Mesenchymal stem cell (in vitro differentiated cells and primary cell): ENCODE results near the gene PFKFB4.

Source experiments
- DNase-seq: peaks from one replicate; pipeline ENCODE4 v3.0.0-alpha.2; 2013
- H2AFZ ChIP-seq: one replicate; pipeline ENCODE4 v1.6.1; 2013; ENCODE audit warnings: low read depth, mild to moderate bottlenecking, control low read depth, inconsistent platforms, low read length, moderate library complexity
- H2AK5ac ChIP-seq: 2 replicates; pipeline ENCODE4 v1.6.1; 2013; ENCODE audit warnings: low read length, moderate library complexity, mild to moderate bottlenecking, inconsistent platforms; ENCODE audit not compliant: severe bottlenecking
- H2BK120ac ChIP-seq: one replicate; pipeline ENCODE4 v1.6.1; 2013; ENCODE audit warnings: low read depth, mild to moderate bottlenecking, inconsistent platforms, low read length, moderate library complexity
- H2BK12ac ChIP-seq, 2 experiments: one replicate each; pipeline ENCODE4 v1.6.1; 2013; ENCODE audit warnings: inconsistent platforms in 2 of 2, low read length in 2 of 2, mild to moderate bottlenecking in 2 of 2, moderate library complexity in 2 of 2, control low read depth in 1 of 2
- H2BK15ac ChIP-seq: one replicate; pipeline ENCODE4 v1.6.1; 2013; ENCODE audit warnings: mild to moderate bottlenecking, low read depth, inconsistent platforms; ENCODE audit not compliant: poor library complexity, severe bottlenecking
- H2BK5ac ChIP-seq: 2 replicates; pipeline ENCODE4 v1.6.1; 2013; ENCODE audit warnings: low read depth, mild to moderate bottlenecking, low read length, control low read depth, inconsistent platforms; ENCODE audit not compliant: poor library complexity, severe bottlenecking
- H3K14ac ChIP-seq, 2 experiments: one replicate each; pipeline ENCODE4 v1.6.1; 2013; ENCODE audit warnings: inconsistent platforms in 2 of 2, low read length in 2 of 2, control low read depth in 1 of 2, mild to moderate bottlenecking in 1 of 2, moderate library complexity in 1 of 2
- H3K18ac ChIP-seq, 2 experiments: one replicate each; pipeline ENCODE4 v1.6.1; 2013; ENCODE audit warnings: inconsistent platforms in 2 of 2, low read length in 2 of 2, control low read depth in 1 of 2, low read depth in 1 of 2, mild to moderate bottlenecking in 1 of 2
- H3K23ac ChIP-seq, 2 experiments: one replicate each; pipeline ENCODE4 v1.6.1; 2013; ENCODE audit warnings: inconsistent platforms in 2 of 2, low read length in 2 of 2, mild to moderate bottlenecking in 2 of 2, moderate library complexity in 2 of 2, control low read depth in 1 of 2
- H3K27ac ChIP-seq: 2 replicates; pipeline ENCODE4 v1.5.1; 2013; ENCODE audit warnings: mild to moderate bottlenecking, moderate library complexity, low read length, control low read depth, inconsistent platforms; ENCODE audit not compliant: poor library complexity, severe bottlenecking
- H3K27me3 ChIP-seq, 2 experiments: 2 replicates each; pipeline versions ENCODE4 v1.6.1 to v1.7.0; 2013; ENCODE audit warnings: low read length in 2 of 2, mild to moderate bottlenecking in 2 of 2, moderate library complexity in 2 of 2, control low read depth in 1 of 2, inconsistent platforms in 1 of 2; ENCODE audit not compliant: control insufficient read depth in 1 of 2, insufficient read depth in 1 of 2
- H3K36me3 ChIP-seq, 2 experiments: 2 replicates each; pipeline versions ENCODE4 v1.6.1 to v1.7.0; 2013; ENCODE audit warnings: low read length in 2 of 2, control low read depth in 1 of 2, inconsistent platforms in 1 of 2, low read depth in 1 of 2, mild to moderate bottlenecking in 1 of 2; ENCODE audit not compliant: insufficient read depth in 2 of 2, control insufficient read depth in 1 of 2
- H3K4ac ChIP-seq, 2 experiments: one replicate each; pipeline ENCODE4 v1.6.1; 2013; ENCODE audit warnings: inconsistent platforms in 2 of 2, low read length in 2 of 2, mild to moderate bottlenecking in 2 of 2, moderate library complexity in 2 of 2, control low read depth in 1 of 2, low read depth in 1 of 2
- H3K4me1 ChIP-seq: 2 replicates; pipeline ENCODE4 v1.6.1; 2013; ENCODE audit warnings: low read depth, low read length, control low read depth; ENCODE audit not compliant: control insufficient read depth, insufficient read depth
- H3K4me2 ChIP-seq: 2 replicates; pipeline ENCODE4 v1.6.1; 2013; ENCODE audit warnings: low read length, mild to moderate bottlenecking, inconsistent platforms; ENCODE audit not compliant: poor library complexity, severe bottlenecking
- H3K4me3 ChIP-seq, 2 experiments: 2 replicates each; pipeline versions ENCODE4 v1.5.1 to v1.7.0; 2013; ENCODE audit warnings: low read length in 2 of 2, mild to moderate bottlenecking in 2 of 2, control low read depth in 1 of 2, low read depth in 1 of 2; ENCODE audit not compliant: insufficient read depth in 1 of 2
- H3K79me1 ChIP-seq: replicated peaks from 2 replicates; pipeline ENCODE4 v1.6.1; 2013; ENCODE audit warnings: mild to moderate bottlenecking, control low read depth, low read length, inconsistent platforms; ENCODE audit not compliant: poor library complexity, severe bottlenecking
- H3K9ac ChIP-seq: 2 replicates; pipeline ENCODE4 v1.7.0; 2013; ENCODE audit warnings: mild to moderate bottlenecking, low read length, moderate library complexity
- H3K9me3 ChIP-seq: 2 replicates; pipeline ENCODE4 v1.7.0; 2013; ENCODE audit warnings: mild to moderate bottlenecking, low read length; ENCODE audit not compliant: control insufficient read depth
- H4K8ac ChIP-seq: one replicate; pipeline ENCODE4 v1.6.1; 2013; ENCODE audit warnings: inconsistent platforms, mild to moderate bottlenecking, low read length, moderate library complexity
- H4K91ac ChIP-seq: one replicate; pipeline ENCODE4 v1.6.1; 2013; ENCODE audit warnings: mild to moderate bottlenecking, low read length, inconsistent platforms
- WGBS: methylation state at CpG from one replicate; pipeline ENCODE4 v1.1.7; 2013; ENCODE audit warnings: mixed read lengths; 5-methylcytosine and 5-hydroxymethylcytosine counted together

The PFKFB4 gene

GRCh38 chr3:48564022-48564421 is 7.4 kb upstream of the PFKFB4 start:
- Histone ChIP-seq H3K4ac (peak overlapping the region; percentile 66 to 77), H3K9ac (no peak overlapping the region), H3K27me3 (no peaks in the 10 kb centered on the region), H4K91ac (peak overlapping the region; percentile 34), H3K36me3 (peaks cover 0 to 65% of the 10 kb centered on the region in 2 experiments), H3K79me1 (peaks cover 9% of the 10 kb centered on the region), H3K27ac (peak overlapping the region; percentile 92), H3K23ac (no peak overlapping the region), H3K9me3 (no peaks in the 10 kb centered on the region), H3K18ac (peak overlapping the region; percentile 83 to 92), H2BK12ac (peak overlapping the region in 1 of 2 experiments; percentile 65), H2AFZ (no peak overlapping the region), H3K4me2 (no peak overlapping the region), H2BK120ac (peak overlapping the region; percentile 67), H2BK15ac (no peak overlapping the region), H3K4me1 (peaks cover 83% of the 10 kb centered on the region), H2BK5ac (peak overlapping the region; percentile 67), H2AK5ac (peak overlapping the region; percentile 98), H3K4me3 (no peak overlapping the region), H3K14ac (peak overlapping the region in 1 of 2 experiments; percentile 57), H4K8ac (peak overlapping the region; percentile 86)
- 58% methylated on average over 10 of the region's 10 CpGs for WGBS
- peak; percentile 81 for DNase-seq

GRCh38 chr3:48563382-48563918 is 6.8 kb upstream of the PFKFB4 start, which contains the start of gene UCN2:
TSS of gene UCN2 (minus strand) at chr3:48563781. CDS start at chr3:48563124, 657 bp downstream.
- Histone ChIP-seq H3K9ac (no peak within 1 kb of the TSS), H3K36me3 (peaks cover 0 to 60% of the 10 kb centered on the region in 2 experiments), H3K27ac (peak within 1 kb of the TSS; percentile 92), H3K14ac (peak within 1 kb of the TSS in 1 of 2 experiments; percentile 57), H3K27me3 (no peaks in the 10 kb centered on the region), H2BK15ac (peak within 1 kb of the TSS; percentile 44), H2AK5ac (peak within 1 kb of the TSS; percentile 98), H3K4ac (peak within 1 kb of the TSS; percentile 66 to 77), H3K79me1 (peaks cover 9% of the 10 kb centered on the region), H3K4me3 (no peak within 1 kb of the TSS), H2BK120ac (peak within 1 kb of the TSS; percentile 67), H3K4me1 (peaks cover 87% of the 10 kb centered on the region), H3K23ac (peak within 1 kb of the TSS in 1 of 2 experiments; percentile 23), H3K4me2 (no peak within 1 kb of the TSS), H3K18ac (peak within 1 kb of the TSS; percentile 83 to 94), H2BK5ac (peak within 1 kb of the TSS; percentile 67), H4K91ac (peak within 1 kb of the TSS; percentile 94), H4K8ac (peak within 1 kb of the TSS; percentile 86), H2AFZ (peak within 1 kb of the TSS; percentile 6), H3K9me3 (no peaks in the 10 kb centered on the region), H2BK12ac (peak within 1 kb of the TSS; percentile 56 to 65)
- peak; percentile 51 for DNase-seq
- 56% methylated on average over 6 of the region's 6 CpGs for WGBS

DNA sequence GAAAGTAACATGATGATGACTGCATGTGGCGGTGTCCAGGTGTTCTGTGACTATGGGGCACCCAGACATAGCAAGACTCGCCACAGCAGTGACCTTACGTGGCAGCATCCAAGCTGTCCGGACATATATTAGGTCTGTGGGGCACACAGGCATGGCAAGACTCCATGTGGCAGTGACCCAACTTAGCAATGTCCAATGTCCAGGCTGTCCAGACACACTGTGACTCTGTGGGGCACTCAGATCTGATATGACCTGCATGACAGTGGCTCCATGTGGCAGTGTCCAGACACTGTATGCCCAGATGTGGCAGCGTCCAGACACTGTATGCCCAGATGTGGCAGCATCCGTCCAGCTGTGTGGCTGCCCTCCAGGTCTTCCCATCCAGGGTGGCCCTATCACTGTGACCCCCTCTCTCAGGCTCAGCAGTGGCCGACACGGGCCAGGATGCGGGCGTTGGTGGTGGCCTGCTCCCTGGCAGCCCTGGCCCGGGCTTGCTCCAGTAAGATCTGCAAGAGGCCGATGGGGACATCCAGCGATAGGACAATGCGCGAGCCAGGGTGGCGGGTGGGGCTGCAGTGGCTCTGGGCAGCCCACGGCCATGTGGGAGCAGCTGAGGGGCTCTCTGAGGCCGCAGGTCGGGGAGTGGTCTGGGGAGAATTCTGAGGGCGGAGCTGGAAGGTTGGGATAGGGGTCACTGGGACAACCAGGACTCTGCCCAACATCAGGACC is 5.9 kb upstream of the PFKFB4 start:
- peak overlapping the region; percentile 44 for H4K91ac ChIP-seq
- peak overlapping the region; percentile 21 for H2BK5ac ChIP-seq
- WGBS = 96% methylated on average over 20 of the region's 20 CpGs
- H3K14ac ChIP-seq = no peak overlapping the region
- H3K79me1 ChIP-seq = peaks cover 3% of the 10 kb centered on the region
- peak overlapping the region; percentile 93 for H3K27ac ChIP-seq
- no peak overlapping the region for H2BK120ac ChIP-seq
- H3K4me3 ChIP-seq = no peak overlapping the region
- peak overlapping the region; percentile 40 to 70 for H2BK12ac ChIP-seq
- peak overlapping the region in 1 of 2 experiments; percentile 41 for H3K18ac ChIP-seq
- H4K8ac ChIP-seq = peak overlapping the region; percentile 16
- no peak overlapping the region for H2BK15ac ChIP-seq
- H2AK5ac ChIP-seq = peak overlapping the region; percentile 94
- peak overlapping the region; percentile 9 to 30 for H3K4ac ChIP-seq
- no peak overlapping the region for H3K23ac ChIP-seq
- H3K4me1 ChIP-seq = peaks cover 88% of the 10 kb centered on the region
- H3K27me3 ChIP-seq = no peaks in the 10 kb centered on the region
- DNase-seq = no peak
- H3K9ac ChIP-seq = no peak overlapping the region
- H2AFZ ChIP-seq = no peak overlapping the region
- H3K36me3 ChIP-seq = peaks cover 0 to 51% of the 10 kb centered on the region in 2 experiments
- no peak overlapping the region for H3K4me2 ChIP-seq
- no peaks in the 10 kb centered on the region for H3K9me3 ChIP-seq
